ENCODE measurements around the gene COPS7A. TPM values are rescaled to one million over a fixed set of nuclear protein-coding genes. Genes with fewer than 3 reads are reported as not detected.

The COPS7A gene
- total RNA-seq, 1 donor from 2014 or later: 59.3 TPM

GRCh38 chr12:6724409-6724797, 557 bp downstream of the COPS7A start:
- no peak for TF ChIP-seq CTCF (IDR thresholded peaks at IDR 0.05)

GRCh38 chr12:6725350-6725749, 1.5 kb downstream of the COPS7A start:
- Mint-ChIP-seq H3K27ac (ENCODE audit: unreplicated experiment) (no peak overlapping the region), H3K4me1 (ENCODE audit: low read depth) (peaks cover 19% of the 10 kb centered on the region), H3K9me3 (ENCODE audit: low read depth) (no peaks in the 10 kb centered on the region), H3K27me3 (ENCODE audit: low read depth) (no peaks in the 10 kb centered on the region), H3K36me3 (ENCODE audit: low read depth) (peaks cover 14% of the 10 kb centered on the region), H3K4me3 (ENCODE audit: unreplicated experiment) (peak overlapping the region; percentile 92)
- no peak for TF ChIP-seq CTCF (IDR thresholded peaks at IDR 0.05)
- DNase-seq (ENCODE audit: low spot score): no peak

More at GRCh38 chr12:6724409-6724797, 557 bp downstream of the COPS7A start:
- Mint-ChIP-seq H3K4me1 (ENCODE audit: low read depth) (peaks cover 19% of the 10 kb centered on the region), H3K4me3 (ENCODE audit: unreplicated experiment) (peak overlapping the region; percentile 92), H3K27ac (ENCODE audit: unreplicated experiment) (peak overlapping the region; percentile 95), H3K36me3 (ENCODE audit: low read depth) (peaks cover 7% of the 10 kb centered on the region), H3K27me3 (ENCODE audit: low read depth) (no peaks in the 10 kb centered on the region), H3K9me3 (ENCODE audit: low read depth) (no peaks in the 10 kb centered on the region)
- DNase-seq (ENCODE audit: low spot score): no peak

- peaks cover 20% of the 10 kb centered on the region for H3K36me3 Mint-ChIP-seq (ENCODE audit: low read depth)
- H3K27me3 Mint-ChIP-seq (ENCODE audit: low read depth): no peaks in the 10 kb centered on the region
- H3K4me3 Mint-ChIP-seq (ENCODE audit: unreplicated experiment): no peak overlapping the region
- H3K9me3 Mint-ChIP-seq (ENCODE audit: low read depth): no peaks in the 10 kb centered on the region
- DNase-seq (ENCODE audit: low spot score): no peak
- no peak for TF ChIP-seq CTCF (IDR thresholded peaks at IDR 0.05)
- no peak overlapping the region for H3K27ac Mint-ChIP-seq (ENCODE audit: unreplicated experiment)
- H3K4me1 Mint-ChIP-seq (ENCODE audit: low read depth): peaks cover 13% of the 10 kb centered on the region
Observed at GRCh38 chr12:6729186-6729585, 5.3 kb downstream of the COPS7A start.

- H3K9me3 Mint-ChIP-seq (ENCODE audit: low read depth): no peaks in the 10 kb centered on the region
- H3K4me1 Mint-ChIP-seq (ENCODE audit: low read depth): peaks cover 12% of the 10 kb centered on the region
- H3K27me3 Mint-ChIP-seq (ENCODE audit: low read depth): no peaks in the 10 kb centered on the region
- no peak overlapping the region for H3K4me3 Mint-ChIP-seq (ENCODE audit: unreplicated experiment)
- DNase-seq (ENCODE audit: low spot score): no peak
- no peak for TF ChIP-seq CTCF (IDR thresholded peaks at IDR 0.05)
- H3K27ac Mint-ChIP-seq (ENCODE audit: unreplicated experiment): no peak overlapping the region
- H3K36me3 Mint-ChIP-seq (ENCODE audit: low read depth): peaks cover 20% of the 10 kb centered on the region
Observed at GRCh38 chr12:6730169-6730568, 6.3 kb downstream of the COPS7A start.

- Mint-ChIP-seq H3K36me3 (ENCODE audit: low read depth) (peaks cover 11% of the 10 kb centered on the region), H3K9me3 (ENCODE audit: low read depth) (no peaks in the 10 kb centered on the region), H3K4me1 (ENCODE audit: low read depth) (peaks cover 18% of the 10 kb centered on the region), H3K27ac (ENCODE audit: unreplicated experiment) (peak overlapping the region; percentile 72), H3K4me3 (ENCODE audit: unreplicated experiment) (no peak overlapping the region), H3K27me3 (ENCODE audit: low read depth) (no peaks in the 10 kb centered on the region)
- no peak for DNase-seq (ENCODE audit: low spot score)
- TF ChIP-seq CTCF (IDR thresholded peaks at IDR 0.05): no peak
Observed at GRCh38 chr12:6734506-6735387, 10.9 kb downstream of the COPS7A start.

All from chondrocyte (in vitro differentiated cells).